GM12891 (cell line): ENCODE measurements around the gene SMARCA4.

Experiments
- PAX5 ChIP-seq: IDR thresholded peaks from 2 replicates; pipeline ENCODE4 v1.6.1; 2011; ENCODE audit warnings: low read length, moderate library complexity, mild to moderate bottlenecking; ENCODE audit not compliant: insufficient read depth, severe bottlenecking
- POLR2A ChIP-seq: IDR thresholded peaks from 2 replicates; pipeline ENCODE4 v1.6.1; 2011; ENCODE audit warnings: low read depth, low read length, control low read depth
- POLR2AphosphoS5 ChIP-seq: IDR thresholded peaks from 2 replicates; pipeline ENCODE4 v1.6.1; 2011; ENCODE audit warnings: low read depth, low read length, control low read depth
- SPI1 ChIP-seq: IDR thresholded peaks from 2 replicates; pipeline ENCODE4 v1.6.1; 2011; ENCODE audit warnings: low read depth, low read length, control low read depth
- TAF1 ChIP-seq: IDR thresholded peaks from 2 replicates; pipeline ENCODE4 v1.6.1; 2011; ENCODE audit warnings: low read depth, low read length, control low read depth

- no peak for TF ChIP-seq POLR2AphosphoS5
- no peak for TF ChIP-seq POLR2A
- no peak for TF ChIP-seq TAF1
- TF ChIP-seq PAX5: no peak
- no peak for TF ChIP-seq SPI1
Observed at GRCh38 chr19:11045536-11045935, 84.7 kb downstream of the SMARCA4 start.
